H1 (cell line): ENCODE results near the gene PLCB1. TPM values are rescaled to one million over a fixed set of nuclear protein-coding genes. Genes with fewer than 3 reads are reported as not detected.

Experiments
- CTCF ChIA-PET: fragments of 300-600 bp; sonication (Branson Sonifier 250); formaldehyde crosslinking; loops from one replicate; lab custom pipeline; 2021; ENCODE audit not compliant: partially characterized antibody; lab: Charles Lee
- POLR2A ChIA-PET: fragments of 300-600 bp; sonication (Branson Sonifier 250); formaldehyde crosslinking; loops from one replicate; lab custom pipeline; 2021; ENCODE audit warnings: inconsistent platforms; ENCODE audit not compliant: partially characterized antibody; lab: Charles Lee
- DNase-seq, 2 experiments: peaks; one replicate each; pipeline versions ENCODE4 v3.0.0 to v3.0.0-alpha.2; 2010 to 2022; ENCODE audit warnings: low spot score in 2 of 2, low read depth in 1 of 2, mixed read lengths in 1 of 2
- FAIRE-seq: peaks from 2 replicates; lab custom pipeline; 2011; peaks lifted over from hg19 to GRCh38; lab: Jason Lieb, UNC
- H2AFZ ChIP-seq: 2 replicates; pipeline ENCODE4 v1.8.1; 2012; ENCODE audit warnings: low read length, inconsistent platforms
- H2AK5ac ChIP-seq: 2 replicates; pipeline ENCODE4 v1.6.1; 2013; ENCODE audit warnings: low read depth, low read length
- H2BK120ac ChIP-seq: replicated peaks from 2 replicates; pipeline ENCODE3; 2013; ENCODE audit warnings: low read depth, low read length, inconsistent platforms
- H2BK12ac ChIP-seq: 2 replicates; pipeline ENCODE4 v1.6.1; 2013; ENCODE audit warnings: low read depth, low read length
- H2BK15ac ChIP-seq: 2 replicates; pipeline ENCODE4 v1.6.1; 2013; ENCODE audit warnings: low read length
- H2BK20ac ChIP-seq: 2 replicates; pipeline ENCODE4 v1.6.1; 2013; ENCODE audit warnings: low read length
- H2BK5ac ChIP-seq: 2 replicates; pipeline ENCODE4 v1.6.1; 2013; ENCODE audit warnings: low read depth, low read length
- H3K14ac ChIP-seq: 2 replicates; pipeline ENCODE4 v1.6.1; 2013; ENCODE audit warnings: inconsistent platforms; ENCODE audit not compliant: insufficient read length
- H3K18ac ChIP-seq: 2 replicates; pipeline ENCODE4 v1.6.1; 2013; ENCODE audit warnings: low read length; ENCODE audit errors: extremely low read depth
- H3K23ac ChIP-seq: 2 replicates; pipeline ENCODE4 v1.6.1; 2013; ENCODE audit warnings: inconsistent platforms; ENCODE audit not compliant: insufficient read length
- H3K23me2 ChIP-seq: 2 replicates; pipeline ENCODE4 v1.6.1; 2013; ENCODE audit warnings: low read depth, low read length
- H3K27ac ChIP-seq: 2 replicates; pipeline ENCODE4 v1.6.1; 2011; ENCODE audit warnings: low read depth, low read length, inconsistent platforms
- H3K27me3 ChIP-seq, 4 experiments: replicated peaks in 1 of 4; 1 replicate in 1 of 4; 2 replicates in 3 of 4; pipeline versions ENCODE4 v1.6.1 to v1.8.1; 2011 to 2013; ENCODE audit warnings: low read length in 3 of 4, mild to moderate bottlenecking in 3 of 4, inconsistent platforms in 2 of 4, mixed read lengths in 2 of 4, moderate library complexity in 1 of 4; ENCODE audit not compliant: control insufficient read depth in 3 of 4, insufficient read depth in 3 of 4; ENCODE audit errors: extremely low read depth in 1 of 4
- H3K36me3 ChIP-seq, 4 experiments: 2 replicates each; pipeline versions ENCODE4 v1.6.1 to v1.8.1; 2011 to 2013; ENCODE audit warnings: mild to moderate bottlenecking in 4 of 4, low read length in 3 of 4, moderate library complexity in 2 of 4, control low read depth in 1 of 4, inconsistent platforms in 1 of 4; ENCODE audit not compliant: insufficient read depth in 4 of 4, control insufficient read depth in 2 of 4
- H3K4ac ChIP-seq: replicated peaks from 2 replicates; pipeline ENCODE3; 2013; ENCODE audit warnings: low read length, low read depth, mixed read lengths, inconsistent platforms; ENCODE audit not compliant: insufficient read length
- H3K4me1 ChIP-seq, 4 experiments: replicated peaks in 1 of 4; 1 replicate in 1 of 4; 2 replicates in 3 of 4; pipeline versions ENCODE4 v1.6.1 to v1.8.1; 2011 to 2013; ENCODE audit warnings: low read length in 3 of 4, inconsistent platforms in 2 of 4, mixed read lengths in 1 of 4; ENCODE audit not compliant: insufficient read depth in 4 of 4, control insufficient read depth in 3 of 4
- H3K4me2 ChIP-seq, 2 experiments: 2 replicates each; pipeline versions ENCODE4 v1.6.1 to v1.8.1; 2011 to 2013; ENCODE audit warnings: low read depth in 2 of 2, low read length in 2 of 2, control low read depth in 1 of 2, inconsistent platforms in 1 of 2, mild to moderate bottlenecking in 1 of 2; ENCODE audit not compliant: insufficient read depth in 1 of 2
- H3K4me3 ChIP-seq, 4 experiments: fragments of 200-600, 300-600 bp in 1 of 4; sonication (generic), shearing (Covaris generic), sonication (Bioruptor Twin) in 1 of 4; 2 replicates each; pipeline versions ENCODE4 v1.5.1 to v1.8.1; 2011 to 2016; ENCODE audit warnings: low read length in 4 of 4, low read depth in 3 of 4, control low read depth in 2 of 4, inconsistent platforms in 2 of 4, mild to moderate bottlenecking in 2 of 4, mixed read lengths in 1 of 4, moderate library complexity in 1 of 4; ENCODE audit not compliant: insufficient read depth in 2 of 4; ENCODE audit errors: extremely low read depth in 1 of 4
- H3K56ac ChIP-seq: replicated peaks from 2 replicates; pipeline ENCODE3; 2013; ENCODE audit warnings: low read depth, mild to moderate bottlenecking, mixed read lengths, low read length, inconsistent platforms; ENCODE audit not compliant: insufficient read length
- H3K79me1 ChIP-seq: 2 replicates; pipeline ENCODE4 v1.6.1; 2013; ENCODE audit warnings: low read depth, low read length, control low read depth
- H3K79me2 ChIP-seq, 2 experiments: 2 replicates each; pipeline versions ENCODE4 v1.6.1 to v1.8.1; 2012 to 2013; ENCODE audit warnings: low read length in 2 of 2, mild to moderate bottlenecking in 2 of 2, inconsistent platforms in 1 of 2; ENCODE audit not compliant: insufficient read depth in 2 of 2, control insufficient read depth in 1 of 2
- H3K9ac ChIP-seq, 4 experiments: replicated peaks in 1 of 4; 1 replicate in 1 of 4; 2 replicates in 3 of 4; pipeline versions ENCODE4 v1.6.1 to v1.8.1; 2011 to 2013; ENCODE audit warnings: low read depth in 3 of 4, low read length in 3 of 4, control low read depth in 2 of 4, mild to moderate bottlenecking in 2 of 4, moderate library complexity in 2 of 4, inconsistent platforms in 1 of 4; ENCODE audit errors: extremely low read depth in 1 of 4
- H3K9me3 ChIP-seq, 2 experiments: 2 replicates each; pipeline versions ENCODE4 v1.6.1 to v1.8.1; 2012 to 2013; ENCODE audit warnings: mild to moderate bottlenecking in 2 of 2, moderate library complexity in 2 of 2, control low read depth in 1 of 2, inconsistent platforms in 1 of 2, low read depth in 1 of 2, low read length in 1 of 2, mixed read lengths in 1 of 2; ENCODE audit not compliant: insufficient read depth in 2 of 2
- H4K20me1 ChIP-seq, 2 experiments: replicated peaks in 1 of 2; 2 replicates each; pipeline versions ENCODE3 to v1.8.1; 2011 to 2013; ENCODE audit warnings: inconsistent platforms in 2 of 2, low read length in 2 of 2, mild to moderate bottlenecking in 1 of 2; ENCODE audit not compliant: insufficient read depth in 2 of 2, control insufficient read depth in 1 of 2
- H4K5ac ChIP-seq: 2 replicates; pipeline ENCODE4 v1.6.1; 2013; ENCODE audit warnings: low read length, low read depth, mixed read lengths, inconsistent platforms; ENCODE audit not compliant: insufficient read length
- H4K8ac ChIP-seq: 2 replicates; pipeline ENCODE4 v1.8.0; 2013; ENCODE audit warnings: mild to moderate bottlenecking, moderate library complexity, low read length, inconsistent platforms; ENCODE audit not compliant: insufficient read depth; ENCODE audit errors: extremely low read depth
- H4K91ac ChIP-seq: replicated peaks from 2 replicates; pipeline ENCODE3; 2013; ENCODE audit warnings: low read length, mixed read lengths, inconsistent platforms; ENCODE audit not compliant: insufficient read length
- ASH2L ChIP-seq: fragments of 200-600, 300-600 bp; sonication (generic); IDR thresholded peaks from one replicate; pipeline ENCODE4 v1.7.1; 2017; ENCODE audit warnings: low read length
- BACH1 ChIP-seq: IDR thresholded peaks from 2 replicates; pipeline ENCODE4 v1.6.1; 2012; ENCODE audit warnings: low read length, improper control_type of control experiment
- BRCA1 ChIP-seq: IDR thresholded peaks from 2 replicates; pipeline ENCODE4 v1.6.1; 2012; ENCODE audit warnings: low read depth, low read length, improper control_type of control experiment
- CBX5 ChIP-seq: fragments of 300-800, 300-1000 bp; sonication (generic); IDR thresholded peaks from 2 replicates; pipeline ENCODE4 v1.7.1; 2016; ENCODE audit warnings: antibody characterized with exemption, low read length, low read depth
- CHD1 ChIP-seq: IDR thresholded peaks from 2 replicates; pipeline ENCODE4 v1.6.1; 2012; ENCODE audit warnings: low read depth, low read length, improper control_type of control experiment
- EP300 ChIP-seq, 2 experiments: IDR thresholded peaks; 1 replicate in 1 of 2; 2 replicates in 1 of 2; pipeline ENCODE4 v1.6.1; 2011 to 2012; ENCODE audit warnings: low read depth in 2 of 2, low read length in 2 of 2, mild to moderate bottlenecking in 2 of 2, borderline replicate concordance in 1 of 2, inconsistent platforms in 1 of 2, moderate library complexity in 1 of 2
- FOSL1 ChIP-seq: IDR thresholded peaks from 2 replicates; pipeline ENCODE4 v1.6.1; 2011; ENCODE audit warnings: mild to moderate bottlenecking, low read depth, low read length, moderate library complexity; ENCODE audit not compliant: insufficient read depth
- JUN ChIP-seq: IDR thresholded peaks from 2 replicates; pipeline ENCODE4 v1.6.1; 2011; ENCODE audit warnings: low read depth, mild to moderate bottlenecking, improper control_type of control experiment, low read length
- JUND ChIP-seq: IDR thresholded peaks from 2 replicates; pipeline ENCODE4 v1.6.1; 2011; ENCODE audit warnings: mild to moderate bottlenecking, improper control_type of control experiment, low read length
- KDM1A ChIP-seq: fragments of 200-600, 300-600 bp; sonication (generic); IDR thresholded peaks from 2 replicates; pipeline ENCODE4 v1.7.1; 2016; ENCODE audit warnings: mild to moderate bottlenecking, low read length, borderline replicate concordance
- KDM5A ChIP-seq: fragments of 200-600 bp; IDR thresholded peaks from 2 replicates; pipeline ENCODE4 v1.7.1; 2012; ENCODE audit warnings: mild to moderate bottlenecking, low read length, inconsistent platforms, mixed read lengths
- NANOG ChIP-seq: IDR thresholded peaks from 2 replicates; pipeline ENCODE4 v1.6.1; 2011; ENCODE audit warnings: low read length, low read depth, mild to moderate bottlenecking, inconsistent platforms; ENCODE audit not compliant: insufficient read depth, poor library complexity, severe bottlenecking
- RNF2 ChIP-seq: fragments of 200-900, 300-1000 bp; sonication (generic); IDR thresholded peaks from 2 replicates; pipeline ENCODE4 v1.7.1; 2016; ENCODE audit warnings: borderline replicate concordance, low read depth, mild to moderate bottlenecking, antibody characterized with exemption, low read length; ENCODE audit not compliant: poor library complexity, severe bottlenecking; ENCODE audit errors: missing control alignments
- SIX5 ChIP-seq: IDR thresholded peaks from 2 replicates; pipeline ENCODE4 v1.6.1; 2011; ENCODE audit warnings: mild to moderate bottlenecking, low read depth, low read length
- SUZ12 ChIP-seq: fragments of 200-600 bp; sonication (generic); IDR thresholded peaks from 2 replicates; pipeline ENCODE4 v1.6.1; 2012; ENCODE audit warnings: mild to moderate bottlenecking, inconsistent platforms, low read length, moderate library complexity, mixed read lengths
- WGBS, 2 experiments: shearing (Covaris generic) in 1 of 2; methylation state at CpG; one replicate each; pipeline versions ENCODE4 v1.1.6 to v1.1.7; 2013 to 2015; ENCODE audit warnings: low lambda C conversion rate in 2 of 2, mixed read lengths in 2 of 2, inconsistent platforms in 1 of 2, low coverage in 1 of 2, missing lambda C conversion rate in 1 of 2; ENCODE audit not compliant: insufficient replicate concordance in 2 of 2, insufficient coverage in 1 of 2, insufficient read length in 1 of 2; ENCODE audit errors: extremely low coverage in 1 of 2, missing lambda C conversion rate in 1 of 2; 5-methylcytosine and 5-hydroxymethylcytosine counted together
- polyA plus RNA-seq, 7 experiments: library from polyadenylated mRNA; depleted of rRNA in 3 of 7; stranded (reverse) in 5 of 7; unstranded in 2 of 7; fragments of >200 nt in 5 of 7; fragments of 200-250 nt in 2 of 7; gene quantifications; 1 replicate in 5 of 7; 2 replicates in 1 of 7; 4 replicates in 1 of 7; pipeline versions ENCODE4 v1.2.1 to v1.2.3, GENCODE V29; 2011 to 2013; ENCODE audit warnings: missing spikeins in 2 of 7, mixed read lengths in 2 of 7
- total RNA-seq: library from RNA; stranded (reverse); fragmentation: NEBNext Ultra II Directional; extraction: Animal tissue kit (Norgen Biotek cat#: 25700); gene quantifications from 2 replicates; pipeline ENCODE4 v1.2.1, GENCODE V29; 2021

PLCB1 gene
- total and polyA plus RNA-seq, 2 of the 8 experiments (the other 6 are each of a cell fraction or from before 2014, with no cell fraction given), result 2.6 to 9.1 TPM

DNA sequence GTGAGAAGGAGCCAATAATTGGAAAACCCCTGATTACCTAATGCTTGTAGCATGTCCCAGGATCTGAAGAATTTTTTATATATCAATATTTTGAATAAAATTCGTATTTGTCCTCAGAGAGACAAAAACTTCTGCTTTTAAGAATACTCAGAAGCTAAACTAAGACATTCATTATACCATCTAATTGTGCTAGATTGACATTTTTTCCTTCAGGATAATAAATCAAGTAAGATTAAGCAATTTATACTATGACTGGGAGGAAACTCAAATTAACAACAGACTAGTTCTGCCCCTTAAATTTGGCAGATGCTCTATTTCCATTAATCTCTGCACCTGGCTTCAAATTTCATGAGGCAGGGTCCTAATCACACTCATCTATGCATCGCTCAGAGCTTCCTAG, 291.4 kb downstream of the PLCB1 start:
- no peak for FAIRE-seq
- Histone ChIP-seq H3K56ac (no peak overlapping the region), H3K27ac (no peak overlapping the region), H3K4me2 (no peak overlapping the region), H2BK120ac (no peak overlapping the region), H3K79me2 (no peaks in the 10 kb centered on the region), H3K27me3 (no peaks in the 10 kb centered on the region), H3K14ac (no peak overlapping the region), H3K36me3 (no peaks in the 10 kb centered on the region), H3K4me3 (no peak overlapping the region), H2BK5ac (no peak overlapping the region), H3K9me3 (no peaks in the 10 kb centered on the region), H4K8ac (no peak overlapping the region), H2BK12ac (no peak overlapping the region), H3K79me1 (no peaks in the 10 kb centered on the region), H2AK5ac (no peak overlapping the region), H4K5ac (no peak overlapping the region), H3K23me2 (no peaks in the 10 kb centered on the region), H3K4ac (no peak overlapping the region), H2BK20ac (no peak overlapping the region), H4K20me1 (no peaks in the 10 kb centered on the region), H3K18ac (no peak overlapping the region), H3K23ac (no peak overlapping the region), H4K91ac (no peak overlapping the region), H3K9ac (no peak overlapping the region), H2AFZ (no peak overlapping the region), H3K4me1 (no peaks in the 10 kb centered on the region), H2BK15ac (no peak overlapping the region)
- WGBS, 2 experiments, result 93% methylated on average over 2 of the region's 2 CpGs; no CpG with 5 or more reads in 1 of the 2 experiments
- DNase-seq, result no peak
- CTCF ChIA-PET, result interaction anchor here (1.0 kb wide), 1 partner anchor 31 kb away, joined by 3 read pairs; no protein-coding TSS in a partner anchor
- POLR2A ChIA-PET, result no interaction called here
- TF ChIP-seq CBX5 (no peak), CHD1 (no peak), SIX5 (no peak), FOSL1 (no peak), KDM1A (no peak), BACH1 (no peak), SUZ12 (no peak), ASH2L (no peak), BRCA1 (no peak), JUND (no peak), EP300 (IDR thresholded peaks at IDR 0.05; ENCODE audit: borderline replicate concordance in 1 of 2, low read depth in 2 of 2, low read length in 2 of 2) (no peak), JUN (no peak), NANOG (no peak), KDM5A (no peak), RNF2 (no peak)
